HEK293 (cell line): ENCODE measurements around the gene FOXJ2.

Experiments used
- BCL11B ChIP-seq: fragments of 450-650 bp; formaldehyde crosslinking; IDR thresholded peaks from 2 replicates; pipeline ENCODE4 v1.5.1; 2016; ENCODE audit warnings: low read depth, missing biosample characterization, missing genetic modification characterization
- REST ChIP-seq: fragments of 450-650 bp; formaldehyde crosslinking; IDR thresholded peaks from 2 replicates; pipeline ENCODE4 v1.5.1; 2016; ENCODE audit warnings: missing biosample characterization, missing genetic modification characterization
- SP2 ChIP-seq: fragments of 450-650 bp; formaldehyde crosslinking; IDR thresholded peaks from 2 replicates; pipeline ENCODE4 v1.5.1; 2016; ENCODE audit warnings: missing biosample characterization, missing genetic modification characterization
- TCF7L2 ChIP-seq: IDR thresholded peaks from 2 replicates; pipeline ENCODE4 v1.6.1; 2011; ENCODE audit warnings: low read depth, mild to moderate bottlenecking, inconsistent platforms, low read length, moderate library complexity, borderline replicate concordance
- ZNF292 ChIP-seq: fragments of 450-650 bp; formaldehyde crosslinking; IDR thresholded peaks from 2 replicates; pipeline ENCODE4 v1.5.1; 2016; ENCODE audit warnings: low read depth, missing biosample characterization, missing genetic modification characterization, borderline replicate concordance
- TF ChIP-seq, protein P1 (sequence below): fragments of 450-650 bp; formaldehyde crosslinking; IDR thresholded peaks from 2 replicates; pipeline ENCODE4 v1.5.1; 2016; ENCODE audit warnings: missing biosample characterization, missing genetic modification characterization

GRCh38 chr12:8075935-8076334 is 43.4 kb downstream of the FOXJ2 start:
- TF ChIP-seq REST (tag by site-specific recombination) (no peak), SP2 (tag by site-specific recombination) (no peak), ZNF292 (tag by site-specific recombination) (no peak), TCF7L2 (no peak), BCL11B (tag by site-specific recombination) (no peak)
- TF ChIP-seq, protein P1, sequence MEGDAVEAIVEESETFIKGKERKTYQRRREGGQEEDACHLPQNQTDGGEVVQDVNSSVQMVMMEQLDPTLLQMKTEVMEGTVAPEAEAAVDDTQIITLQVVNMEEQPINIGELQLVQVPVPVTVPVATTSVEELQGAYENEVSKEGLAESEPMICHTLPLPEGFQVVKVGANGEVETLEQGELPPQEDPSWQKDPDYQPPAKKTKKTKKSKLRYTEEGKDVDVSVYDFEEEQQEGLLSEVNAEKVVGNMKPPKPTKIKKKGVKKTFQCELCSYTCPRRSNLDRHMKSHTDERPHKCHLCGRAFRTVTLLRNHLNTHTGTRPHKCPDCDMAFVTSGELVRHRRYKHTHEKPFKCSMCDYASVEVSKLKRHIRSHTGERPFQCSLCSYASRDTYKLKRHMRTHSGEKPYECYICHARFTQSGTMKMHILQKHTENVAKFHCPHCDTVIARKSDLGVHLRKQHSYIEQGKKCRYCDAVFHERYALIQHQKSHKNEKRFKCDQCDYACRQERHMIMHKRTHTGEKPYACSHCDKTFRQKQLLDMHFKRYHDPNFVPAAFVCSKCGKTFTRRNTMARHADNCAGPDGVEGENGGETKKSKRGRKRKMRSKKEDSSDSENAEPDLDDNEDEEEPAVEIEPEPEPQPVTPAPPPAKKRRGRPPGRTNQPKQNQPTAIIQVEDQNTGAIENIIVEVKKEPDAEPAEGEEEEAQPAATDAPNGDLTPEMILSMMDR = no peak
